Measurements from ENCODE around the gene PLA2G6. TPM values are rescaled to one million over a fixed set of nuclear protein-coding genes. Genes with fewer than 3 reads are reported as not detected.
A peak's percentile ranks its signal among the peaks of the same experiment; 100 is the strongest.

PLA2G6 gene
- polyA plus RNA-seq, 1 donor, result 71.1 TPM

- peaks cover 17% of the 10 kb centered on the region for H3K4me1 ChIP-seq (ENCODE audit: control insufficient read depth, insufficient read depth, low read length)
- peaks cover 75% of the 10 kb centered on the region for H3K36me3 ChIP-seq (ENCODE audit: control insufficient read depth, insufficient read depth, low read length)
- no peaks in the 10 kb centered on the region for H3K27me3 ChIP-seq (ENCODE audit: control insufficient read depth, insufficient read depth, low read length)
- no peak overlapping the region for H3K27ac ChIP-seq (ENCODE audit: low read length)
- H3K4me3 ChIP-seq (ENCODE audit: low read length), result no peak overlapping the region
- peaks cover 2% of the 10 kb centered on the region for H3K9me3 ChIP-seq (ENCODE audit: control insufficient read depth, low read depth, low read length)
- no CpG with 5 or more reads among the region's 11 CpGs for WGBS (ENCODE audit: insufficient coverage, low lambda C conversion rate)
- DNase-seq, result no peak
Observed at GRCh38 chr22:38070250-38070921, 111.2 kb downstream of the PLA2G6 start.

- no peak overlapping the region for H3K27ac ChIP-seq (ENCODE audit: low read length)
- no peaks in the 10 kb centered on the region for H3K27me3 ChIP-seq (ENCODE audit: control insufficient read depth, insufficient read depth, low read length)
- H3K36me3 ChIP-seq (ENCODE audit: control insufficient read depth, insufficient read depth, low read length), result peaks cover 75% of the 10 kb centered on the region
- no peak overlapping the region for H3K4me3 ChIP-seq (ENCODE audit: low read length)
- peaks cover 2% of the 10 kb centered on the region for H3K9me3 ChIP-seq (ENCODE audit: control insufficient read depth, low read depth, low read length)
- DNase-seq, result peak in 1 of 2 donors; percentile 37
- H3K4me1 ChIP-seq (ENCODE audit: control insufficient read depth, insufficient read depth, low read length), result peaks cover 17% of the 10 kb centered on the region
- WGBS (ENCODE audit: insufficient coverage, low lambda C conversion rate), result 79% methylated on average over 2 of the region's 21 CpGs
Observed at GRCh38 chr22:38069372-38070249, 112.0 kb downstream of the PLA2G6 start.

GRCh38 chr22:38068641-38069371 is 112.8 kb downstream of the PLA2G6 start:
- Histone ChIP-seq H3K27ac (ENCODE audit: low read length) (no peak overlapping the region), H3K4me1 (ENCODE audit: control insufficient read depth, insufficient read depth, low read length) (peaks cover 17% of the 10 kb centered on the region), H3K27me3 (ENCODE audit: control insufficient read depth, insufficient read depth, low read length) (no peaks in the 10 kb centered on the region), H3K9me3 (ENCODE audit: control insufficient read depth, low read depth, low read length) (no peaks in the 10 kb centered on the region), H3K4me3 (ENCODE audit: low read length) (no peak overlapping the region), H3K36me3 (ENCODE audit: control insufficient read depth, insufficient read depth, low read length) (peaks cover 76% of the 10 kb centered on the region)
- DNase-seq, result no peak
- no CpG with 5 or more reads among the region's 13 CpGs for WGBS (ENCODE audit: insufficient coverage, low lambda C conversion rate)

GRCh38 chr22:38067761-38068360 is 113.8 kb downstream of the PLA2G6 start:
- peak overlapping the region; percentile 58 for H3K27ac ChIP-seq (ENCODE audit: low read length)
- peak; percentile 59 to 78 for DNase-seq
- H3K4me3 ChIP-seq (ENCODE audit: low read length), result no peak overlapping the region
- no peaks in the 10 kb centered on the region for H3K9me3 ChIP-seq (ENCODE audit: control insufficient read depth, low read depth, low read length)
- WGBS (ENCODE audit: insufficient coverage, low lambda C conversion rate), result no CpG with 5 or more reads among the region's 13 CpGs
- H3K27me3 ChIP-seq (ENCODE audit: control insufficient read depth, insufficient read depth, low read length), result no peaks in the 10 kb centered on the region
- H3K36me3 ChIP-seq (ENCODE audit: control insufficient read depth, insufficient read depth, low read length), result peaks cover 67% of the 10 kb centered on the region
- peaks cover 17% of the 10 kb centered on the region for H3K4me1 ChIP-seq (ENCODE audit: control insufficient read depth, insufficient read depth, low read length)

- peaks cover 61% of the 10 kb centered on the region for H3K36me3 ChIP-seq (ENCODE audit: control insufficient read depth, insufficient read depth, low read length)
- DNase-seq, result no peak
- H3K27ac ChIP-seq (ENCODE audit: low read length), result no peak overlapping the region
- no peaks in the 10 kb centered on the region for H3K27me3 ChIP-seq (ENCODE audit: control insufficient read depth, insufficient read depth, low read length)
- H3K4me3 ChIP-seq (ENCODE audit: low read length), result no peak overlapping the region
- no peaks in the 10 kb centered on the region for H3K9me3 ChIP-seq (ENCODE audit: control insufficient read depth, low read depth, low read length)
- 80% methylated on average over 1 of the region's 8 CpGs for WGBS (ENCODE audit: insufficient coverage, low lambda C conversion rate)
- peaks cover 17% of the 10 kb centered on the region for H3K4me1 ChIP-seq (ENCODE audit: control insufficient read depth, insufficient read depth, low read length)
Observed at GRCh38 chr22:38067028-38067415, 114.6 kb downstream of the PLA2G6 start.

GRCh38 chr22:38066381-38067027 is 115.1 kb downstream of the PLA2G6 start:
- DNase-seq, result no peak
- H3K27ac ChIP-seq (ENCODE audit: low read length), result no peak overlapping the region
- no peak overlapping the region for H3K4me3 ChIP-seq (ENCODE audit: low read length)
- H3K4me1 ChIP-seq (ENCODE audit: control insufficient read depth, insufficient read depth, low read length), result peaks cover 17% of the 10 kb centered on the region
- peaks cover 61% of the 10 kb centered on the region for H3K36me3 ChIP-seq (ENCODE audit: control insufficient read depth, insufficient read depth, low read length)
- WGBS (ENCODE audit: insufficient coverage, low lambda C conversion rate), result no CpG with 5 or more reads among the region's 13 CpGs
- no peaks in the 10 kb centered on the region for H3K27me3 ChIP-seq (ENCODE audit: control insufficient read depth, insufficient read depth, low read length)
- H3K9me3 ChIP-seq (ENCODE audit: control insufficient read depth, low read depth, low read length), result no peaks in the 10 kb centered on the region

- H3K4me3 ChIP-seq (ENCODE audit: low read length), result no peak overlapping the region
- no peak overlapping the region for H3K27ac ChIP-seq (ENCODE audit: low read length)
- H3K9me3 ChIP-seq (ENCODE audit: control insufficient read depth, low read depth, low read length), result no peaks in the 10 kb centered on the region
- peaks cover 56% of the 10 kb centered on the region for H3K36me3 ChIP-seq (ENCODE audit: control insufficient read depth, insufficient read depth, low read length)
- no CpG with 5 or more reads among the region's 8 CpGs for WGBS (ENCODE audit: insufficient coverage, low lambda C conversion rate)
- DNase-seq, result no peak
- H3K27me3 ChIP-seq (ENCODE audit: control insufficient read depth, insufficient read depth, low read length), result no peaks in the 10 kb centered on the region
- H3K4me1 ChIP-seq (ENCODE audit: control insufficient read depth, insufficient read depth, low read length), result peaks cover 17% of the 10 kb centered on the region
Observed at GRCh38 chr22:38065539-38065938, 116.1 kb downstream of the PLA2G6 start.

GRCh38 chr22:38062791-38063190 is 118.8 kb downstream of the PLA2G6 start:
- H3K27me3 ChIP-seq (ENCODE audit: control insufficient read depth, insufficient read depth, low read length), result no peaks in the 10 kb centered on the region
- H3K27ac ChIP-seq (ENCODE audit: low read length), result no peak overlapping the region
- peaks cover 53% of the 10 kb centered on the region for H3K36me3 ChIP-seq (ENCODE audit: control insufficient read depth, insufficient read depth, low read length)

More at GRCh38 chr22:38062791-38063190, 118.8 kb downstream of the PLA2G6 start:
- WGBS (ENCODE audit: insufficient coverage, low lambda C conversion rate), result 92% methylated on average over 2 of the region's 6 CpGs
- Histone ChIP-seq H3K4me3 (ENCODE audit: low read length) (no peak overlapping the region), H3K9me3 (ENCODE audit: control insufficient read depth, low read depth, low read length) (no peaks in the 10 kb centered on the region), H3K4me1 (ENCODE audit: control insufficient read depth, insufficient read depth, low read length) (peaks cover 6% of the 10 kb centered on the region)
- DNase-seq, result no peak
